NCI-H2029 (cell line): ENCODE data around the gene ZNRF1.

ENCODE experiments used
- DNase-seq: peaks from one replicate; lab custom pipeline; 2025; lab: John Stamatoyannopoulos, UW

The ZNRF1 gene

GRCh38 chr16:75027520-75028300, 28.9 kb downstream of the ZNRF1 start:
- no peak for DNase-seq

- DNase-seq, result no peak
Observed at GRCh38 chr16:75028544-75029135, 29.8 kb downstream of the ZNRF1 start.

- no peak for DNase-seq
Observed at GRCh38 chr16:75029854-75030253, 31.0 kb downstream of the ZNRF1 start.

- no peak for DNase-seq
Observed at GRCh38 chr16:75032655-75033054, 33.8 kb downstream of the ZNRF1 start.

- DNase-seq, result no peak
Observed at GRCh38 chr16:75035410-75035968, 36.7 kb downstream of the ZNRF1 start.

- DNase-seq, result no peak
Observed at GRCh38 chr16:75038036-75038858, 39.4 kb downstream of the ZNRF1 start.

DNA sequence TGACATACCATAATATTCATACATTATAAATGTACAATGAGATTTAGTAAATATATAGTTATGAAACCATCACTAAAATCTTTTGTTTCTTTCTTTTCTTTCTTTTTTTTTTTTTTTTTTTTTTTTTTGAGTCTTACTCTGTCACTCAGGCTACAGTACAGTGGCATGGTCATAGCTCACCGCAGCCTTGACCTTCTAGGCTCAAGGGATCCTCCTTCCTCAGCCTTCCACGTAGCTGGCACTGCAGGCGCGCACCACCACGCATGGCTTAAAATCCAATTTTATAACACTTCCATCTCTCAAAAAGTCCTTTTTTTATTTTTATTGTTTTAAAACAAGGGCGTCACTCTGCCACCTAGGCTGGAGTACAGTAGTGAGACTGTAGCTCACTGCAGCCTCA, 41.1 kb downstream of the ZNRF1 start:
- no peak for DNase-seq

DNA sequence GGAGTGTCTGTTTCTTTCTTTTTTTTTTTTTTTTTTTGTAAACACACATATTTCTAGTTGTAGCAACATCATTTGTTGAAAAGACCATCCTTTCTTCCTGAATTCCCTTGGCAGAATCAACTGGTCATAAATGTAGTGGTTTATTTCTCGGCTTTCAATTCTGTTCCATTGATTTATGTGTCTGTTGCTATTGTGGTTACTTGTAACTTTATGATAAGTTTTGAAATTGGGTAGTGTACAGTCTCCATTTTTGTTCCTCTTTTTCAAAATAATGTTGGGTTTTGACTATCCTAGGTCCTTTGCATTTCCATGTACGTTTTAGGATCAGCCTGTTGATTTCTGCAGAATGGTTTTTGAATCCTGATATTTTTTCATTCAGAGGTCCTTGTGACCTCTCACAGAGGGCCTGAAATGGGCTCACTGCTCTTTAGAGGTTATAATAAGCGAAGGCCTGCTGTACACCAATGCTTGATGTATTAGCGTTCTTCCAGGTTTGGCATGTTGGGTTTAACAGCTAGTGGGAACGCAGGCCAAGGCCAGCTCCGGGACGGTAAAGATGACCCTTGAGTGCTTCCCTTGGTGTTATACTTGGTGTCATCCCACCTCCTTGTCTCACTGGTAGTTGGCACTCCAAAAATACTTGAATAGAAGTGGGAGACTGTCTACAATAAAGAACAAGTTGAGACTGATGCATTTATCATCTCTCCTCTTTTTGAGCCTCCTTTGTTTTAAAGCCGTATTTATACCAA, 43.8 kb downstream of the ZNRF1 start:
- no peak for DNase-seq

- no peak for DNase-seq
Observed at GRCh38 chr16:75043175-75043895, 44.5 kb downstream of the ZNRF1 start.

DNA sequence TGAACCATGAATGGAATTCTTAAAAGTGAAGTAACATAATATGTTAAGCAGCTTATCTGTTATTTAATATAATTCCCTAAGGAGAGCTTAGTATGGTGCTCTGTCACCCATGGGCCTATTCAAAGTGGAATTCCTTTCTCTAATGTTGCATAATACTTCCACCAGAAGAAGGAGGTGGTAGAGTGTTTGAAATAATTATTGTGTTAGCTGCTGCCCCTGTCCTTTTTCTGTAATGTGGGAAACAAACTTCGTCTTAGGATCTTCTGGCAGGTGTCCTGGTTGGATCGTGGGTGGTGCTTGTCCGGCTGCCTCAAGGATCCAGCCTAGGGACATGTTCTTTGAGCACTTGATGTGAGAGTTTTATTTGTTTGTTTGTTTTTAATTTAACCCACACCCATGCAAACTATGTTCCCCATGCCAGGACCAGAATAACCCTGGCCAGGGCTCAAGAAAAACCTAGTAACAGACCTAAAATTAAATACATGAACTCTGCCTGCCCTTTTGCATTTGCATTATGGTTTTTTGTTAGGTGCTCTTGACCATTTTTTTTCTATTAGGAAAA, 46.1 kb downstream of the ZNRF1 start:
- no peak for DNase-seq

DNA sequence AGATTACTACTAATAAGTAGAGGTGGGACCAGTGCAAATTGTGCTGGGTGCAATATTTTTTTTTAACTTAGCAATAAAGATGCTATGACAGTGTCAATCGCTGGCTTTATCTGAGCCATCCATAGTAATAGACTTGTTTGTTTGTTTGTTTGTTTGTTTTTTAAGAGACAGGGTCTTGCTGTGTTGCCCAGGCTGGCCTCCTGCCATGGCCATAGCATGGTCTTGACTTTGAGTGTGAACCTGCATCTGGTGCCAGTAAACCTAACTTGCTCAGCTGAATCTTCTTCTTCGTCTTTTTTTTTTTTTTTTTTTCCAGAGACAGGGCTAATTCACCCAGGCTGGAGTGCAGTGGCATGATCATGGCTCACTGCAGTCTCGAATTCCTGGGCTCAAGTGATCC, 46.6 kb downstream of the ZNRF1 start:
- no peak for DNase-seq

GRCh38 chr16:75048054-75048453, 49.2 kb downstream of the ZNRF1 start:
- DNase-seq, result no peak

DNA sequence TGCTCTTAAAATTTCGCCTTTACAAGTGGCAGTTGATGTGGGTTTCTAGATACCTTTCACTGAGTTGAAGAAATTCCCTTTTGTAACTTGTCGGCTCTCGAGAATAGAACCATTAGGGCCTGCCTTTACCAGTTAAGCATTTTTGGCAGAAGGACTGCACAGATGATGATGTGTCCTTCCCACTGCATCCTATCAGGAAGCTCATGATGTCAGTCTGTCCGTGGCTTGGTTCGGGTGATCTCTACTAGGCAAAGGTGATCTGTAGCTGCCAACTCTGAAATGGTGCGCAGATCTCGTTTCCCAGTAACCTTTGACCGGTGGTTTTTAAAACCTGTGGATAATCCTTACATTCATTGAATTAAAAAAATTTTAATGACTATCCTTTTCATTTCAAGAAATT, 49.7 kb downstream of the ZNRF1 start:
- DNase-seq, result no peak

DNA sequence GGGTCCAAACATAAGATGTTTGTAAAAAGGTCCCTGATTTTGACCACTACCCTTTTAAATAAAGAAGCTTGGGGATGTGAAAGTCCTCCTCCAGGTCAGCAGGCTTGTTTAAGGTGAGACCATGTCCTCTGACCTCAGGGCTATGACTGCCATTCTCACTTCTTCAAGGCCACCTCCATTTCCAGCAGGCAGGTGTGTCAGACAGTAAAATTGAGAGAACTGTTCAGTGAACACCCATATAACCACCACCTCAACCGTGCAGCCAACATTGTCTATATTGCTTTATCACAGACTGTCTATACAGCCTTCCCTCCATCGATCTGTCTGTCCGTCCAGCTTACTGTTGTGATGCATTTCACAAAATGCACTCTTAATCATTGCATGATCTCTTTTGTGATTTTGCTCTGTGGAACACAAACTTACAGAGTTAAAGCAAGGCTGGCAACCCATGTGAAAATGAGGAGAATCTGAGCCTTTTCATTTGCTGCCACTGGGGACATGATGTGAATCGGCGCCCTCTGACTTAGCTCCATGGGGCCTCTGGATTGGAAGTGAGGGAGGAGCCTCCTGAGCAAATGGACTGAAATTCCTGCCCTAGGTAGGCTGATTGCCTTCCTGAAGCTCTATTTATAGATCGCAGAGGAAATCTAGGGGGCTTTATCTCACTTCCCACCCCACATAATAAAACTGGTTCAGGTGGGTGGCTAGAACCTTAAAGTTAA, 53.8 kb downstream of the ZNRF1 start:
- DNase-seq, result no peak

DNA sequence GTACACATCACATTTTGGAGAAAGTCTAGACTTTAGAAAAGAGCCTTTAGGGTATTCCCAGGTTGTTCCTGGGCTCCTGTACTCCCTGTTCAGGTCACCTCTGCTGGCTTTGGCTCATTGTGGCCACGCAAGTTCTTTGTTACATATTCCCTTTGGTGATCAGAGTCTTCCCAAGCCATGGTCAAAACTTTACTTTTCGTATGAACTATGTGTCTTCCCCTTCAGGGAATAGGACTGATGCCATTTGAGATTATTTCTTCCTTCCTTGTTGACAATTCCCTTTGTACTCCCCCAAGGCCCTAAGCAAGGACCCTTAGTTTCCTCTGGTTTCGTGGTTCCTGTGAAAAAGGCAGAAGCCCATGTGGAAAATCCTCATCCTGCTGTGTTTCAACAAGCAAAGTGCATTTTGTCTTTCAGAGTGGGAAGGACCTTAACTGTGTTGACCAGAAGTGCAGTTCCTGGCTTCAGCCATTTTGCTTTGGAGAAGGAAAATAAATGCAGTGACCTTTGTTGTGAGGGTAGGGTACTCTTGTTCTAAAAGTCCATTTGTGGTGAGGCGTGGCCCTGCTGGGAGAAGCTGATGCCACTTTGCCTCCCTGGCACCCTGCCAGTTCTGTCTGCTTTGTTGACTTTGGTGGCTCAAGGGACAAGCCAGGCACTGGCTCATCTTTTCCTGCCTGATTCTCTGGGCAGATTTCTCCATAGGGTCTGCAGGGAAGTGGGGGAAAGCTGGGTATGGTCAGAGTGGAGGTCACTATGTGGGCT, 55.1 kb downstream of the ZNRF1 start:
- peak; percentile 65 for DNase-seq

DNA sequence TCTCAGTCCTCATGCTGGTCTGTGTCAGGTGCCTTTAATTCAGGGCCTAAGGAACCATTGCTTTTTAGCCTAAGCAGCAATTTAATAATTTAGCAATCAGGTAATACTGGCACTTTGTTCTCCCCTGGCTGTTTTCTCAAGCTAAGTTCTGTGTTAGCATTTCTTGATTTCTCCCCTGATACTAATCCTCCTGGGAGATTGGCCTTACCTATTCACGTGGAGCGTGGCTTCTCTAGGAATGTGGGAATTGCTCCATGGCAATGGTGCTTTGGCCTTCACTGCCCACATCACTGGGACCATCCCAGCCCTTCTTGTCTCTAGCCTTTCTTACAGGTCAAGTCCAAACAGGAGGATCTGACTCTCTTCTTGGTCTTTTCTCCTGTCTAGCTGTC, 55.7 kb downstream of the ZNRF1 start:
- DNase-seq, result no peak

DNA sequence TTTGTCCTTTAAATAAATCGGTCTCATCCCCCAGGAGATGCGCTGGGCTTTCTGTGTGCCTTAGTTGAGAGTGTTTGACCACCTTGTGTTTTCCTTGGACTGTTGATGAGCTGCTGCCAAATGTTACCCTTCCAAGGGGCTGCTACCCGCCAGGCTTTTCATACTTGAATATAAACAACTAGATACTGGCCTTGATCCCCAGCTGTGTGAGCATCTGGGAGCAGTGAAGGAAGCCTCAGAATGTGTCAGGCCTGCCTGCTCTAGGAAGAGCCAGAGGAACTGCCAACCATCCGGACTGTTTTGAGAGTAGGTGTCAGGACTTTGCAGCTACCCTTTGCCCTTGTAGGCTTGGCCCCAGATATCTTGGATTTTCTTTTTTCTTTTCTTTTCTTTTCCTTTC, 60.0 kb downstream of the ZNRF1 start:
- no peak for DNase-seq

DNA sequence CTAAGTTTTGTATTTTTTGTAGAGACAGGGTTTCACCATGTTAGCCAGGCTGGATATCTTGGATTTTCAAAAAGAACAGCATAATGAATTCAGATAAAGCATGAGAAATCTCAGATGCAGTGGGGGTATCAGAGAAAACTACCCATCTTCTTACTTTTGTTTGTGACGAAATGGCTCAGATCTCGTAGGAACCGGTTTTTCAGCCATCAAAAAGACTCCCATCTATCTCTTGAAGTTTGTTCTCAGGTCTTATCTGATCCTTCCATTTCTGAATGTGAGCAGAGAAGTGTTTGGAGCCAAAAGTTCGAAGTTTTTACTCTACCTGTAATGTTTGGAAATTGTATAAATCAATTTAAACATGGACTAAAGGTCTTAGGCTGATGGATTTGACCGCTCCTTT, 60.6 kb downstream of the ZNRF1 start:
- DNase-seq, result no peak

DNA sequence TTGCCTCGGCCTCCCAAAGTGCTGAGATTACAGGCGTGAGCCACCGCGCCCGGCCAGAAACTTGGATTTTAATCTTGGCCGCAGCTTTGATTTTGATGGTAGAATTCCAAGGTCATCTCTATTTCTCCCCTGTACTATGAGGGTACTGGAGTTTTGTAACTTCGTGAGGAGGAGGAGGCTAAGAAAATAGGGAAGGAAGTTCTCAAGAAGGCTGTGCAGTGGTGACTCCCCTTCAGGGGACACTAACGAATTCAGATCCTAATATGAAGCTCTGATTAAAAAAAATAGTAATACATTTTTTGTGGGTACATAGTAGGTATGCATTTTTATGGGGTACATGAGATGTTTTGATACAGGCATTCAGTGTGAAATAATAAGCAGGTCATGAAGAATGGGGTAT, 61.9 kb downstream of the ZNRF1 start:
- no peak for DNase-seq

DNA sequence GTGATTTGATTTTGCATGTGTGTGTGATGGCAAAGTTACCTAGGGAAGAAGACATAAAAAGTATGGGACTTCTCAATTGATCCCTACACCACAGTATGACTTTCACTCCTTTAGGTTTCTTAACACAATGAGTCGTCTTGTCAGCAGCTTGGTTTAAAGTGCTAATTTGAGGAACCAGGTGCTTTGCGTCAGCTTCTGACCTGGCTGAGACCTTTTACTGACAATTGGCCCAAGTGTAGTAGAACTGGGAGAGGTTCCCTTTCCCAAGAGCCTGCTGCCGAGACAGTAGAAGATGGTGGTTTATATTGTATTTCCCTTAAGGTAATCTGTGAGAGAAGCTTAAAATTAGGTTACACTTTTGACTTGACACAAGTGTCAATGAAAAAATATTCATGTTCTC, 62.8 kb downstream of the ZNRF1 start:
- no peak for DNase-seq
